HG02798 (cell line): ENCODE measurements around the gene CASP7.

Source experiments
- ATAC-seq: cut with Tn5 transposase; IDR thresholded peaks from one replicate; pipeline ENCODE4 v1.9.1; 2021; ENCODE audit warnings: mild to moderate bottlenecking; ENCODE audit not compliant: unreplicated experiment, poor library complexity

The CASP7 gene

DNA sequence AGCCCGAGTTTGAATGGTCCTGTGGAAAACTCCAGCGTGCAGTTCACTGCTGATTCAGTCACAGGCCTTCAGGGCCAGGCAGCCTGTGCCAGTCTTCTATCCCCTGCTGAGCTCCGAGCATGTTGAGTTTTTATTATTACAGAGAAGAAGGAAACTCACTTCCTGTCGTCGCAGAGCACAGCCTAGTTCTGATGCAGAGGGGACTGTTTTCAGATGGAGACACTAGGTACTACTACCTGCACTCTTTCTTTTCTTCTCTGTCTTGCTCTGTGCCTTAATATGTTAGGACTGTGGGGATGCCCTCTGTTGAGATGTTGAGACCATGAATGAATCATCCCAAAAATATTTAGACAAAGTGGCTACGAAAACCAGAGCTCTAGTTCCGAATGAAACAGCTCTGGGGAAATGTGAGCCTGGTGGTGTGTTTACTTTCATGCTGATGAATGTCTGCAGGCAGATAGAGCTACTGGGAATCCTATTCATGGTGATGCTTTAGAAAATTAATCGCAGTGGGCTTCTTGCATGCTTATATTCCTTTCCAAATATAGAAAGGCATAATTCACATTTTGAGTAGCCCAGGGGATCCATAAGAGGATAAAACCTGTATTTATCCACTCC lies 29.6 kb downstream of the CASP7 start:
- ATAC-seq, result no peak

DNA sequence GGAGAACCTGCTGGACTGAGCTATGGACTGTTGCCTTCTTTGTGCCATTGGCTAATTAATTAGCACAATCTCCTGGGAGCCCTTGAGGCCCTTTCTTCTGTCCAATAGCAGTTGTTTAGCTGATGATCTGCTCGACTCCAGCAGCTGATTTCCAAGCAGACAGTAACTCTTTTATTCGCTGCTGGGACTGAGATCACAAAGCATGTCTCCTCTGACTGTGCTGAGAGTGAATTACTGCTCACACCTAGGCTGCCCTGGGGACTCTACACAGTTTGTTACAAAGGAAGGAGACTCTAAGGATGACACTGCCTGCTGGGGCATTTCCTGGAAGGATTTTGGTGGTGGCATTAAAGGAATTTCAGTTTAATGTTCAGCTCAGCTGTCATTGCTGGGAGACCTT lies 31.4 kb downstream of the CASP7 start:
- ATAC-seq, result no peak

- ATAC-seq, result no peak
These were observed 32.3 kb downstream of the CASP7 start for GRCh38 chr10:113712024-113712423.

- no peak for ATAC-seq
These were observed 33.3 kb downstream of the CASP7 start for GRCh38 chr10:113712755-113713639.

GRCh38 chr10:113713640-113713982 lies 33.9 kb downstream of the CASP7 start:
- ATAC-seq, result no peak

- no peak for ATAC-seq
These were observed 36.6 kb downstream of the CASP7 start for GRCh38 chr10:113716109-113716910.

GRCh38 chr10:113718969-113719822 lies 39.5 kb downstream of the CASP7 start:
- ATAC-seq, result no peak

- ATAC-seq, result no peak
These were observed 40.7 kb downstream of the CASP7 start for GRCh38 chr10:113720386-113720785.

GRCh38 chr10:113732160-113732881 lies 52.6 kb downstream of the CASP7 start:
- no peak for ATAC-seq

DNA sequence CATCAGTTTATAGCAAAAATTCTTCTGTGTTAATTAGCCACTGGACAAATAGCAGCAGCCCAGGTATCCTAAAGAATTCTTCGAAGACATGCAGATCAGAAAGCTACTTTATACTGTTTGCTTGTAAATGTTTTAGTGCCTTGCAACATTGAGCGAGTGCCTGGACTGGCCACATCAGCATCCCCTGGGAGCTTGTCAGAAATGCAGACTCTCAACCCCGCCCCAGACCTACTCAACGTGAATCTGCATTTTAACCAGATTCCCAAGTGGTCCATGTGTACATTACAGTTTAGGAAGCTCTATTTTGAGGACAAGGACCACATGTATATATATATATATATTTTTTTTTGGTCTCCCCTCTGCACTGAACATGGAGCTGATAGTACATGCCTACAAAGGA lies 53.3 kb downstream of the CASP7 start:
- ATAC-seq, result no peak

DNA sequence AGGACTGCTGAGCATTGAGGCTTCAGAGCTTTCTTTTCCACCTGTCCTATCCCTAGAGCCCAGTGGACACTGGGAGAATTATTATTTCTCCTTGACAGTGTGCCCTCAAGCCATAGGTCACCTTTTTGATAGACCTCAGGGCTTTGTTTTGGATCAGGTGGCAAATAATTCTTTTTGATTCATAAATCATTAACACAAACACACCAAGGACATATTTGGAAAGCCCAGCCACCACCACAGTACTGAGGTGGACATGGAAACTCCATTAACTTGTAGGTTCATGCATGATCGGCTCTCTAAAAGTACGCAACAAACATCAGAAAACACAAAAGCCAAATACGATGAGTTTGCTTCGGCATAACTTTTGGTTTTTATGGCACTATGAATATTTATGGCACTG lies 53.9 kb downstream of the CASP7 start:
- ATAC-seq, result no peak

DNA sequence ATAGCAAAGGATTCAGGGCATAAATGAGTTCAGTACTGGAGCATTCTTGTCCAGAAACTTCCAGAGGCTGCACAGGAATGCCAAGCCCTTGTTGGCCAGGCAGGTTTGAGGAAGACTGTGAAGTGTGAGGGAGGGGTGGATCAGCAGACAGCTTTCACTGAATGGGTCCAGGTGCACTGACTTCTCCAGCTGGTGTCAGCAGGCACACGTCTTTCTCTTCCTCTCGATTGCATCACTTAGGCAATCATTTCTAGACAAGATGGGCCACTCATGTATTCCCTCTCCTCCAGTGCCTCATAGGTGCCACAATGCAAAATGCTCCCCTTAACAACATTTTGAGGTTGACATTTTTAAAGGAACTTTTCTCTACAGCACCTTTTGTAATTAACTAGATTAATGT lies 56.2 kb downstream of the CASP7 start:
- ATAC-seq, result peak; percentile 67

DNA sequence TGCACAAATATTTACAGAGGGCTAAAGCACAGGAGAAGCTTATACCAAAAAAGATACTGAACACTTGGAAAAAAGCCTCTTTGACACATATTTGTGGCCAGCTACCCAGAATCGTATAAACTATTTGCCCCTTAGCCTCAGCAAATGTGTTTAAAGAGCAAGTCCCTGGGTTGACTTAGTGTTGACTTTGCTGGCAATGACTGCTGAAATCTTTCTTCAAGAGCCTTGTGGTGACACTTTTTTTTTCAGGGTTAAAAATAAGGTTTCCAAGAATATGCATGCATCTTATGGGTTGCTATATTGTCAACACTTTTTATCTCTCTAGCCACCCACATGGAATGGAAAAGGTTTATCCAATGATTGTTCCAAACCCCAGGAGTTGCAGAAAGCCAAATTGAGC lies 56.9 kb downstream of the CASP7 start:
- ATAC-seq, result no peak

DNA sequence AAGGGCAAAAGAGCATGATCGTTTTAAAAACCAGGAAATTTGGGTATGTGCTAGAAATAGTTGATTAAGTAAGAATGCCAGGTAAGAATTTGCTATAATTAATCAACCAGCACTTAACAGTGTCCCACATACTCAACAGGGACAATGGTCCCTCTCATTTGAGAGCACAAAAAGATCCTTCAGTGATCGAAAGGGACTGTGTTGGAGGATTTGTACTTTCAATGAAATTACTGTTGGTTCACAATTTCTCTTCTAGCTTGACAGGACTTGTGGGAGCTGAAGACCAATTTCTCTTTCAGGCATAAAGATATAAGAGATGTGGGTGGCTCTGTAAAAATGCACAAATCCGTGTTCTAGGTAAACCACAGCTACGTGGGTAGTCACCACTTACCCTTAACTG lies 59.3 kb downstream of the CASP7 start:
- ATAC-seq, result no peak

DNA sequence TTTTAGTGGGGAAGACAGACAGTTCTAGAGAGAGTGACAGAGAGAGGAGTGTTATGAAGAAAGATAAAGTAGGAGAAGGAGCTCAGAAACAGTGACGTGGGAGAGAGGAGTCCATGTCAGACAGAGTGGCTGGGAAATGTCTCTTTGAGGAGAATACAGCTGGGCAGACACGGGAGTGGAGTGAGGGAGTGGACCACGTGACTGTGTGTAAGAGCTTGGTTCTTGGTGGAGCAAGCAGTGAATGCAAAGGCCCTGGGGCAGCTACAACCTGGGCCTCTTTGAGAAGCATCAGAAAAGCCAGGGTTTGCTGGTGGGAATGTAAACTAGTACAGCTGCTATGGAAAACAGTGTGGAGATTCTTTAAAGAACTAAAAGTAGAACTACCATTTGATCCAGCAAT lies 59.9 kb downstream of the CASP7 start:
- no peak for ATAC-seq

DNA sequence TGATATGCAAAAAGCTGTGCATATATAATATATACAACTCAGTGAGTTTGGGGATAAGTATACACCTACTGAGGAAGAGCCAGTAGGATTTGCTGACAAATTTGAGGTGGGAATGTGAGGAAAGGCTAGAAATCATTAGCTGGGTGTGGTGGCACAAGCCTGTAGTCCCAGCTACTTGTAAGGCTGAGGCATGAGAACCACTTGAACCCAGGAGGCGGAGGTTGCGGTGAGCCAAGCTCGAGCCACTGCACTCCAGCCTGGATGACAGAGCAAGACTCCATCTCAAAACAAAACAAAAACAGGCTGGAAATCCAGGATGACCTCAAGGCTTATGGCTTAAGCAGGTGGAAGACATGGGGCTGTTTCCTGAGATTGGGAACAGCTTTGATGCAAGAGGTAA lies 61.1 kb downstream of the CASP7 start:
- no peak for ATAC-seq

- no peak for ATAC-seq
These were observed 62.8 kb downstream of the CASP7 start for GRCh38 chr10:113742466-113742865.

DNA sequence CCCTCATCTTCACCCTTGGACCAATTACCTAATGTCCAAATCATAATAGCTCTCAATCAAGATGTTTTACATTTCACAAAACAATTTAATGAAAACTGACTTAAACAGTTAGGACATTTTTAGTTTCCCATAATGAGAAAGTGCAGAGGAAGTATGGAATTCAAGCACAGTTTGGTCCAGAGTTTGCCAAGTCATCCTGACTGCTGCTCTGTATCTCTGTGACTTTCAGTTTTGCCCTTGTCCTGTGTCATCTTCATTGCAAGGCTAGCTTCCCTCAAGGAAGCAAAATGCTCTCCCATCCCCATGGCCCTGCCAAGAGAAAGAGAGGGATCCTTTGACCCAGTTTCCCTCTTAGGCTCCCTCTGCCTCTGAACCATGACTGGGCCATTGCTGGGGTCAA lies 63.9 kb downstream of the CASP7 start:
- ATAC-seq, result no peak

DNA sequence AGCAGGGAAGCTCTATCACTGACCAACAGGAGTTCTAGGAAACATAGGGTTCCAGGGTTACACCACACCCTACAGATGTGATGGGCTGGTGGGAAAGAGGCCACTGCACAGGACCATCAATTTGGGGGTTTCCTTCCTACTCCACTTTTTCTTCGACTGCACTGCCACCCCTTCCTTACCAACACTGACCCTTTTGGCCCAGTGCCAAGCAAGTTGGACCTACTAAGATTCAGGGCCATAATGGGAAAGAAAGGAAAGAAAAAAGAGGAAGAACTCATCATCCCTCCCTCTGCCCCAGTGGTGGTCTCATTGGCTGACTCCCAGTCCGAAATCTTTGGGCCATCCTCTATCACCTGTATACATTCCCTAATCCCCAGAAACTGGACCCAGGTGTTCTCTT lies 65.7 kb downstream of the CASP7 start:
- ATAC-seq, result no peak
